Stimulated activated CD4-positive, alpha-beta T cell treated with anti-CD3 and anti-CD28 coated beads, Interleukin-2, amount 100 ng/mL, for 48 hours (primary cell): ENCODE measurements around the gene RETREG3.

Experiments
- DNase-seq, 2 donors: peaks; one replicate each; pipeline ENCODE4 v3.0.0-alpha.2; 2020

RETREG3 gene

GRCh38 chr17:42609814-42610801 is 934 bp upstream of the RETREG3 start:
- DNase-seq, result peak; percentile 3 to 8

DNA sequence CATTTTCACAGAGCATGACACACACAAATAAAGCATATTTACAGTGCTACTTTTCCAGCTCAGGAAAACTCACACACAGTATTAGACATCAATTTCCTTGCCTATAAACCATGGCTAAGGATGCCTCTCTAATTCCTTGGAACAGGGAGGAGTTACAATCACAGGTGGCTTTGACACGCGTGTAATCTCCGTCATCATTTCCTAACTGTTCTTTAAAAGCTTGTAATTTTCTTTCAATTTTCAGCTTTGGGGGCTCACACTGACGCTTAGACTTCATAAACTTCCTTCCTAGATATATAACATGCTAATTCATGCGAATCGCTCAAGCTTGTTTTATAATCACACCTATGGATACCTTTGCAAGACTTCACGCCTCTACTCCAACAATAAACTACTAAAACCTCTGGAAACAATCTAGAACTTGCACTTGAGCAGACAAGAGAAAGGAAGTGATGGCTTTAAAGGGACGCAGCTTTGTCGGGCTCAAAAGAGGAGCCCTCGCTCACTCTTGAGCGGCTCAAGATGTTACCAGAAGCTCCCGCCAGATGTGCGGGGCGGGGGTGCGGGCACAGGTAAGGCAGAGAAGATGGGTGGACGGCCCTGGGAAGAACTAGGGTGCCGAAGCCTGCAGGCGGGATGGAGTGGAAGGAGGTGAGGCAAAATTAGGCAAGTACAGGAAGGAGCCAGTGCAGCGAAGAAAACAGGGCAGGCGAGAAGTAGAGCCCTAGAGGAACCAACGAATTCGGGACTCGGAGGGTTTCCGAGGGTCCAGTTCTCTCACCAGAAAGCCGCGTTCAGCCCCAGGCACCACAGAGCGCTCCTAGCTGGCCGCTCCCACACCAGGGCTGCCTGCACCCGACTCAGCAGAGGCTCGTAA is 631 bp downstream of the RETREG3 start:
- DNase-seq, result no peak

DNA sequence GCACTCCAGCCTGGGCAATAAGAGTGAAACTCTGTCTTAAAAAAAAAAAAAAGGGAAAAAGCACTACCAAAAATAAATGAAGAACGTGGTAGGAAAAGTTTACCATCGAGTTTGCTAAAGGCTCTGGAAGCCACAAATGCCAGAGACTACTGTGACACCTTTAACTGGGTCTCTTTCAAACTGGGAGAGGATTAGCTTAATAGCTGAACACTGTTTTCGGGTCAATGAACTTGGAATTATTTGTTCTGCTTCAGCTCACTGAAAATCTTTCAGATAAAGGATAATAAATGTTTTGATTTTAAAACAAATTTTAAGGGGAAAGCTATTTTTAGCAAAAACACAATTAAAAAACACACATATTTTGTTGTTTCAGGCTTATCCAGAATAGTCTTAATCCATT is 1.4 kb downstream of the RETREG3 start:
- no peak for DNase-seq

DNA sequence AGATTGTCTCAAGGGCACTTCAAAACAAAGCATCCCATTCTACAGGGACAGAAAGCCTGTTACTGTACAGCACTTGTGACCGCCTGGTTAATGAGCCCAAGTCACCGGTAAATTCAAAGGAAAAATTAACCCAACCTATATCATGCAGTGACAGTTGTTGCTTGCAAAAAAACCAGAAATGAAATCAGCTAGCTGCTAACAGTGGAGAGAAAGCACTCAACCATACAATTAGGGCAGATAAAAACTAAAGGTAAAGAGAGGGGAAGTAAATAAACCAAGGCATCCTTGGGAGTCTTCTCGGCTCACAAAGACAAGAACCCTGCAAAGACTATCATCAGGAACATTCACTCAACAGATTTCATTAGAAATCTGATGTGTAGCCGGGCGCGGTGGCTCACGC is 5.9 kb downstream of the RETREG3 start:
- DNase-seq, result no peak

DNA sequence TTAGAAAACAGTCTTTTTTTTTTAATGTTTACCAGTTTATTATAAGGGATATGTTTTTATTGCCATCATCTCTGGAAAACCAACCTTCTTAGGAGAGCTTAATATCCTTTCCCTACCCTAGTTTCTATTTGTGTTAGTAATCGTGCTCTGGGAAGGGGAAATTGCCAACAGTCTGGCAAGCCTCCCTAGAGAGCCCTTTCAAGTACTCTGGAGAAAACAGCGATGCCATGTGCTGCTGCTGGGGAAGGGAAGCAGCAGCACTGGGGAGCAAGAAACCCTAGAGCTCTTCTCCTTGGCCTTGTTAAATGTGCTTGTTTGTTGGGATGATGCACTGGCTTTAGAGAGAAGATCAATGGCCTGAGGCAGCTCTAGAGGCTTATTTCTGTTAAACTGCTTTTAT is 10.3 kb downstream of the RETREG3 start:
- no peak for DNase-seq

DNA sequence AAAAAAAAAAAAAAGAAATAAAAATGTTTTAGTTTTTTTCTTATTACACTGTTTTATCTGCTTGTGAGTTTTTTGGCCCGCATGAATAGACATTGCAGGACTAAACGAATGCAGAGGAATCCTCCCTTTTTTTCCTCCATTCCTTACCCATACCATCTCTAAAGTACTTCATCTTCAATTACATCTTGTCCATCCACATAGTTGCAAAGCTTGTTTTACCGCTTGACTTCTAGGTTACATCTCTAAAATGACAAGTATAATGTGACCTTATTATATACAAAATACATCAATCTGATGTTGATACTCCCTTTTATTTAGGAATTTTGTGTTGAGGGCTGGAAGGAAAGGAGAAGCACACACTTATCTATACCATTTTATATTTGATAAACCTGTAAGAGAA is 12.8 kb downstream of the RETREG3 start:
- DNase-seq, result no peak

DNA sequence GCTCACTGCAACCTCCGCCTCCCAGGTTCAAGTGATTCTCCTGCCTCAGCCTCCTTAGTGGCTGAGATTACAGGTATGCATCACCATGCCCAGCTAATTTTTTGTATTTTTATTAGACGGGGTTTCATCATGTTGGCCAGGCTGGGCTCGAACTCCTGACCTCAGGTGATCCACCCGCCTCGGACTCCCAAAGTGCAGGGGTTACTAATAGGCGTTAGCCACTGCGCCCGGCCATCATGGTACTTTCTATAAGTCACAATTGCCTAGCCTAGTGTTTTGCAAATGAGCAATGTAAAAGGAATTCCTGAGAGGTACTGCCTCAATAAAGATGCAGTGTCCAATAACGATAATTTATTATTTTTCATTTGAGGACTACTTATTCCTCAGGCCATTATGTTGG is 17.8 kb downstream of the RETREG3 start:
- DNase-seq, result no peak

- no peak for DNase-seq
Observed at GRCh38 chr17:42590886-42591285, 18.3 kb downstream of the RETREG3 start.

DNA sequence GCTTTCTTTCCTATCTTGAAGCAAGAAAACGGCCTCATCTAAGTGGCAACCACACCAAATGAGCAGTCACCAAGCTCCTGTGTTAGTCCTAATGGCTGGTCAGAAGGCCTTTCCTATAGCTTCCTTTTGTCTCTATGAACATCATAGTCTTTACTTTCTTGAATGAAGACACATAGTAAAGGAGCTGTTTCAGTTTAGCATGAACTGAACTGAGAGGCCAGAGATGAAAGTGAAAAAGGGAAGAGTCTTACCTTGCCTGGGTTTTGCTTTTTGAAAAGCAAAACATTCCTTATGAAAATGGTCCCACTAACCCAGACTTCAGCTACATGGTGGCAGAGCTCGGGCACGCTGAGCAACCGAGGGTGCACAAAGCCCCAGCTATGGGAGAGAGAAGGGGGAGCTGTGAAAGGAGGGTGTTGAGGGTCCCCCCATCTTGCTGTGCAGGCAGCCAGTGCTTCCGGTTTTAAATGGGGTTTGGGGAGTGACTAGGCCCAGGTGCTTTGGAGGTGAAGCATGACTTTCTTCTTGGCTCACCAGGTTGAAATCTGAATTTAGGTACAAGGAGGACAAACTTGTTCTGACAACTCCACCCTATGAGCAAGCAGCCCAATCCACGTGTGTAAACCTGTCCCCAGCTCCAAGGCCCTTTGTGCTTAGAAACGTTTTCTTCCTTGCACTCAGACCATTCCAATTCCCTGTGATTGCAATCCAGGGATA is 22.5 kb downstream of the RETREG3 start:
- DNase-seq, result no peak

DNA sequence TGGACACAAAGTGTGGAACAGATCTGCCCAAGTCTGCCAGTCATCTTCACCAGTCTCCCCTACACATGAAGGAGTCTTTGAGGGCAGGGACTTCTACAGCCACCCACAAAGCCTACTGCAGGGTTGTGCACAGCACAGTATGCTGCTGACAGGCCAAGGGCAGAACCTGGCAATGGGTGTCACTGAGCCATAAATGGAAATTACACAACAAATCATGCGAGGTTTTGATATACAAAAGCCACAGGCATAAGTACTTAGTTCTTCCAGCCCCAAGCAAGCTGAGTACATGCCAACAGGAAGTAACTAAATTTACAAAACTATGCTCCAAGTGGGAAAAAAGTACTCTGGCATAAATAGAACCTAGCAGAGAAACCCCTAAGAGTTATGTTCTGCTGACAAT is 23.8 kb downstream of the RETREG3 start:
- no peak for DNase-seq

GRCh38 chr17:42584880-42585279 is 24.3 kb downstream of the RETREG3 start:
- DNase-seq, result no peak

- no peak for DNase-seq
Observed at GRCh38 chr17:42581744-42582270, 27.4 kb downstream of the RETREG3 start.

DNA sequence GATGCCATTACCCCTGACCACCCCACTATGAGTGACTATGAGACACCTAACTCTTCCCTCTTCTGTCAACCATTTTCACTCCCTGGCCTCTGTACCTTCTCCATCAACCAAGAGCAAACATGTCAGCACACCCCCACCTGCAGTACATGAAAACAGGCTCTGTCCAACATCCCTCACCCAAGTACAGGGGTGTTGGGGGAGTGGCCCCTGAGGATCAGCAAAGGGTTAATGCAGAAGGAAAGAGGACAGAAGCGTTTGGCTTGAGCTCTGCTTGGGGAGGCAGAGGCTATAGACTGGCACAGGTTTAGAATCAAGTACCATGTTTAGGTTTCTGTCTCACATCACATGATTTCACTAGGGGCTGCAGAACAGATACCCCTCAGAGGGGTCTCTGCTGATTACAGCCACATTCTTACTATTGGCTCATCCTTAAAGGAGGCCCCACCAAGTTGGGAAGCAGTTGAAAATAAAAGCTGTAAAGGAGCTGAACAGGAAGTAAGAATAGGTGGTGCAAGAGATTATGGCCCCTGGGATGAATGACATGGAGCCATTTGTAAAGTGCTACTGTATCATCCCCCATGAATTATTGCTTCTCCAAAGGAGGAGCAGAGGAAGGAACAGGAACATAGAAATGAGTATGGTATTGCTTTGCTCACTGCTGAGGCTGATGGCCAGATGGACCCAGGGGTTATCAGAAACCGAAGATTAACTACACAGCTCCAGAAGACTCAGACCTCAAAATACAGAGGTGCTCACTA is 29.2 kb downstream of the RETREG3 start:
- DNase-seq, result no peak

DNA sequence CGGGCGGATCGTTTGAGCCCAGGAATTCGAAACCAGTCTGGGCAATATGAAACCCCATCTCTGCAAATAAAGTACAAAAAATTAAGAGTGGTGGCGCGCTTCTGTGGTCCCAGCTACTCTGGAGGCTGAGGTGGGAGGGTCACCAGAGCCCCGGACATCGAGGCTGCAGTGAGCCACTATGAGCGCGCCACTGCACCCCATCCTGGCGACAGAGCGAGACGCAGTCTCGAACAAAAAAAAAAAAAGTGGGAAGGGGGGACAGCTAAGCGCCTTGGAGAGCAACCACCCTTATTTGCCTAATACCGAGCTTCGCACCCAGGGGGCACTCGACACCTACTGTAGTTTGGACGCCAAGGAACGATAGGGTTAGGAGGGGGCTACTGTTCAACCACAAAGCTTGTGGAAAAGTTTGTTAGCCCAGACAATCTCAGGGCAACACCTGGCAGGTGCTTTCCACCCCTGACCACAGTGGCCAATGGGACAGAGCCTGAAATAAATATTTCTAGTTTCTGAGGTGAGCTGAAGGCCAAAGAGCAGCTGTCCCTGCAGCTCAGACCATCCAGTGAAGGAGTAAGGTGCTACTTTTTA is 30.8 kb downstream of the RETREG3 start:
- DNase-seq, result peak; percentile 63 to 73

GRCh38 chr17:42577532-42578281 is 31.5 kb downstream of the RETREG3 start, which contains the start of gene PSMC3IP:
Gene PSMC3IP, minus strand, starts transcription at chr17:42577729. Its CDS starts 43 bp downstream, at chr17:42577686.
- peak; percentile 93 to 94 for DNase-seq

- no peak for DNase-seq
Observed at GRCh38 chr17:42577140-42577531, 32.0 kb downstream of the RETREG3 start.

GRCh38 chr17:42574463-42574862 is 34.7 kb downstream of the RETREG3 start:
- DNase-seq, result no peak

DNA sequence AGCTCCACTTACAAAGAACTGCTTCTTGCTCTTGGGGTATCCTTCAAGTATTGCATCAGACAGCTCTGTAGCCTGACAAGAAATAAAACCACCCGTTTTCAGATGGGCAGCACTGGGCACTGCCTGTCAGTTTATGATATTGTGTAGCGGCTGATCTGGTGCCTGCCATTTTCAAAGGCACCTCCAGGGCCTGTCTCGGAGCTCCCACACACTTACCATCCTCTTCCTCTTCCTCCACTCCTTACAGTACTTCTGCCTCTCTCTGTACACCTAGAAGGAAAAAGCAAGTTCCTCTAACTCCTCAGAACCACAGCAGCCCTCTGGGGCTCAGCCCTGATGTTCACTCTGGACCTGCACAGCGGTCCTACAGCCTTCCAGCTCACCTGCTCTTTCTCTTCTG is 36.1 kb downstream of the RETREG3 start:
- DNase-seq, result no peak

DNA sequence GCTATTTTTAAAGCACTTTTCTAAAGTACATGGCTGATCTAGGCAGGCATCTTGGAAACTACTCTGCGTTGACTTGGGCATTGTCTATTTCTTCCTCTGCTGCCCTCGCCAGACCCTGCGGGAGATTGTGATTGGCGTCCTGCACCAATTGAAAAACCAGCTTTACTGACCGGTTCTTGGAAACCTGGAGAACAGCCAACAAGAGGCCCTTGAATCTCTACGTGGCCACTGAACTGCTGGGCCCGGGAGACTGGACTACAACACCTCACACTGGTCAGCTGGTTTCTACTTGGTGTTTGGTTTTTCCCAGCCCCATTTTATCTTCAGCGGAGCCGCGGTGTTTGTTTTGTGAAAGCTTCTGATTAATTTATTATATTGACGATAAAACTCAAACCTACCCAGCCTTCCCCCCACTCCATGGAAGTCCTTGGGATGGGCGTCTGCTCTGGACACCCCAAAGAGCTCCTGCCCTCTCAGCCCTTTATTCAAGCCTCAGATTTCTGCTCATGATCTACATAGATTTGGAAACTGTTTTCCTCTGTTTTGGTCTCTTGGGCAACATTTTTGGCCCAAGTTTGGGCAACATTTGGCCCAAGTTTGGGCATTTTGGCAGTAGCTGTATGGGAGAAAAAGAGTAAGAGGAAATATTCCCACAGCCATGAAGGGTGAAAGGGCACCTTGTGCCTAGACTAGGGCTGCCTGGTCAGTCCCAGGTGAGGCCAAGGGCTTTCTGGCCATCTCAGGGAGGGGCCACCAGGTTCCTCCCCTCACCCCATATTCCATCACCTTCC is 37.5 kb downstream of the RETREG3 start:
- DNase-seq, result no peak
